GM18505 (cell line): ENCODE data around the gene LARP1B.
A peak's percentile ranks its signal among the peaks of the same experiment; 100 is the strongest.

ENCODE experiments used
- ATAC-seq: cut with Tn5 transposase; IDR thresholded peaks from one replicate; pipeline ENCODE4 v1.9.1; 2021; ENCODE audit not compliant: unreplicated experiment
- POLR2A ChIP-seq: IDR thresholded peaks from 4 replicates; pipeline ENCODE4 v1.6.1; 2011; ENCODE audit warnings: borderline replicate concordance; ENCODE audit not compliant: insufficient read depth, insufficient read length; ENCODE audit errors: extremely low read depth

Gene LARP1B

DNA sequence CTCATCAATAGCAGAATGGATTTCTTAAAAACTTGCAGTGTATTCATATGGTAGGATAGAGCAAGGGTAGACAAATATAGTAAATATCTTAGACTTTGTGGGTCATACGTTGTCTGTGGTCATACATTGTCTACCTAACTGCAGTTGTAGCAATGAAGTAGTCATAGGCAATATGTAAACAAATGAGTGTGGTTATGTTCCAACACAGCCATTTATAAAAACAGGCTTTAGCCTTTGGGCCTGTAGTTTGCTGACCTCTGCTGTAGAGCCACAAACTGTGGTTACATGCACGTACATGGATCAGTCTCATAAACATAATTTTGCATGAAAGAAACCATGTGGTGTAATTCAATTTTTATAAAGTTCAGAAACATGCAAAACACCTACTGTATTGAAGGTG lies 98.9 kb downstream of the LARP1B start:
- no peak for ATAC-seq

DNA sequence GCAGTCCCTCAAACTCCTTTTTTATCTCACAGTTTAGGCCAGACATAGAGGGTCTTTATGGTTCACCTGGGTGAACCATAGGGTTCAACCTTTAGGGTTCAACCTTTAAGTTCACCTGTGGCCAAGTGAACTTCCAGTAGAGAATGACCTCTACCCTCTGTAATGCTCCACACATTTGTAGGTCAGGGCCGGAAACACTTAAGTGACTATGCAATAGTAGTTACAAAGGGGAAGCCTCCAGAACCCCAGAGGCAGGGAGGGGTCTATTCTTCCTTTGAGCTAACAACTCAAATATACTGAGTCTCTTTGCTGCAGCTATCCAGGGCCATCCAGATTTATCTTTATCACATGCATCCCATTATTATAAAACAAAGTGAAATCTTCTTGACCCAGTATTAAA lies 100.0 kb downstream of the LARP1B start:
- no peak for ATAC-seq

More for the DNA sequence above, 98.9 kb downstream of the LARP1B start:
- TF ChIP-seq POLR2A = no peak

DNA sequence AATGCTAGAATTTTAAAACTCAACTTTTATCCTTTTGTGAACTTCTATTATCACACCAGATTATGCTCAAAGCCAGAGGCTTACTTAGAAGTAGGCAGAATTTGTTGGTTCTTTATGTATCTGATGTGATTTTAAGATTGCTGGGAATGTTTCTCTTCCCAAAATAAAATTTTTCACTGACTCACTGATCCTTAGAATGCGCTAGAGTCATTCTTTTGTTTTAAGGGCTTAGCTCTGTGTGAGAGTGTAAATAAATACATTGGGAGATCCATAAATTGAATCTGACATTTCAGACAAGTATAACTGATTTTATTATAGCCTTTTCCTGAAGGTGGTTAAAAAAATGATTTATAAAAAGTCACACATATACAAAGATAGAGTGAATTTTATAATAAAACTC lies 101.3 kb downstream of the LARP1B start:
- no peak for ATAC-seq
- no peak for TF ChIP-seq POLR2A

More for the DNA sequence above, 100.0 kb downstream of the LARP1B start:
- TF ChIP-seq POLR2A = no peak

DNA sequence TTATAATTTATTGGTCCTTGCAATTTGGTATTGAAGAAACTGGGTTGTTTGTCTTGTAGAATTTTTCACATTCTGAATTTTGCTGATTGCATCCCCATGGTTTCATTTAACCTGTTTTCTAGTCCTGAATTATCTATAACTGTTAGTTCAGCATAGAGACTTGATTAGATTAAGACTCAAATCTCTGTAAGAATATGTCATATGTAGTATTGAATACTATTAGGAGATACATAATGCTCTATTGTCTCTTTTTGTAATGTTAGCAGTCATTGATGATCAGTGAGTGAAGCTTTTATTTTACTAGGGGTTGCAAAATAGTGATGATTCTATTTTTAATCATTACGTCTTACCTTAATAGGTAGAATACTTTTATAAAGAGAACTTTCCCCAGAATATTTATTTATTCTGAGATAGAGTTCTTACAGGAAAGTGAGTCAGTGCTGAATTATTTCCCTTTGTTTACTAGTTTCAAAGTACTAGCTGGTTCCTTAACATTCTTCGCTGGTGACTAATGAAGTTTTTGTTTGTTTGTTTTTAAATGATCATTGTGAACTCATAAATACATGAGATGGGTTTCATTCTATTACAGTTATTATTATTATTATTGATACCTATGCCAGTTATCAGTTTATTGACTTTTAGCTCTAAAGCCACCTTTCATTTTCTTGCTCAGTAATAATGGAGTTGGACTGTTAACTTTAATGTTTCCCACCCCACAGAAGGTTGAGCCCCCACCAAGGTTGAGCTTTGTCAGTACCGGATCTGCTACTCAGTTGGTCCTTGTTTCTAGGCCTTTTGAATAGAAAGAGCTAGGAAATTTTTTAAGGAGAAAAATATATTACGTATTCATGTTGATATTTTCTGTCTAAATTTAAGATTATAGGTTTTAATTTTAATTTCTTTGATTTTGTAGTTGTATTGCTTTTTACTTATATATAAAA lies 102.3 kb downstream of the LARP1B start:
- no peak for TF ChIP-seq POLR2A

DNA sequence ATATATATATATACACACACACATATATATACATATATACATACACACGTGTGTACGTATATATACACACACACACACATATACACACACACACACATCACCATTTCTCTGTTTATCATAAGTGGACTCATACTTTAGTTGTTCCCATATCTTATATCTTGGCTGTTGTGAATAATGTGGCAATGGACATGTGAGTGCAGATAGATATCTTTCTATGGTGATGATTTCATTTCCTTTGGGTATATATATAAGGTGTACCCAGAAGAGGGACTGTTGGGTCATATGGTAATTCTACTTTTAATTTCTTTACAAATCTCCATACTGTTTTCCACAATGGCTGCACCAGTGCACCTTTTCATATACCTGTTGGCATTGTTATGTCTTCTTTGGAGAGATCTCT lies 105.9 kb downstream of the LARP1B start:
- TF ChIP-seq POLR2A = no peak
- ATAC-seq = no peak

More for the DNA sequence above, 102.3 kb downstream of the LARP1B start:
- ATAC-seq = no peak

DNA sequence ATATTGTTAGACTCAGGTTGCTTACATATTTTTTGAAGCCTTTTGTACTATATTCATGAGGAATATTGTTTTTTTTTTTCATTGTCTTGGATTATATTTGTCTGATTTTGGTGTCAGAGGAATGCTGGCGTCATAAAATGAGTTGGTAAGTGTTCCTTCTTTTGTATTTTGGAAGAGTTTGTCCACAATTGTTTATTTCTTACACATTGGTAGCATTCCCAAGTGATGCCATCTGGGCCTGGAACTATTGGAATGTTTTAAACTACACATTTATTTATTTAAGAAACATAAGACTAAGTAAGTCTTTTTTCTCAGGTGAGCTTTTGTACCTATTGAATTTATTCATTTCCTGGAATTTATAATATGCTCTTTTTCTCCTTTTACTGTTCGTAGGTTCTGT lies 107.6 kb downstream of the LARP1B start:
- TF ChIP-seq POLR2A = no peak
- ATAC-seq = no peak

DNA sequence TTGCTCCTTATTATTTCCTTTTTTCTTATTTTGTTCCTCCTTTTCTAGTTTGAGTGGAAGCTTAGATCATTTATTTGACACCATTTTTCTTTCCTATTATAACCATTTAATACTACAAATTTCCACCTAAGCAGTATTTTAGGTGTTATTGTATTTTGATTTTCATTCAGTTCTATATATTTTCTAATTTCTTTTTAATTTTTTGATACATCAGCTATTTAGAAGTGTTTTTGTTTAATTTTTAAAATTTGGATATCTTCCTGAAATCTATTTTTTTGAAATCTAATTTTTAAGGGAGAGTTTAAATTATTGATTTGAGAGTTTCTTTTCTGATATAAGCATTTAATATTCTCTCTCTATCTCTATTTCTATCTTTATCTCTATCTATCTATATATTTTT lies 108.1 kb downstream of the LARP1B start:
- no peak for TF ChIP-seq POLR2A
- no peak for ATAC-seq

DNA sequence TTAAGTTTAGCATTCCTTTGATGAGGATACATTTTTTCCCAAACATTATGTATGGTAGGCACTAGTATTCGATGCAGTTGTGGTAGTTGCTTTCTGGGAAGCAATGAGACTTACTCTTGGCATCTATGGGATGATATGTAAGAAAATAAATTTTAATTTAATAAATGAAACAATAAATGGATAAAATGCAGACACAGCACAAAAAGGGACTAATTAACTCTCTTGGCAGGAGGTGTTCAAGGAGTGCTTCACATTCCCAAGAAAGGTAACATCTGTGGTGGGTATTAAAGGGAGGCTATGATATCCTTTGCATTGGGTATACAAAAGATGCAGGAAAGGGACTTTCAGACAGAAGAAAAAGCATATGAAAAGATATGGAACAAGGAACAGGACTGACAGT lies 115.5 kb downstream of the LARP1B start:
- no peak for ATAC-seq
- no peak for TF ChIP-seq POLR2A

DNA sequence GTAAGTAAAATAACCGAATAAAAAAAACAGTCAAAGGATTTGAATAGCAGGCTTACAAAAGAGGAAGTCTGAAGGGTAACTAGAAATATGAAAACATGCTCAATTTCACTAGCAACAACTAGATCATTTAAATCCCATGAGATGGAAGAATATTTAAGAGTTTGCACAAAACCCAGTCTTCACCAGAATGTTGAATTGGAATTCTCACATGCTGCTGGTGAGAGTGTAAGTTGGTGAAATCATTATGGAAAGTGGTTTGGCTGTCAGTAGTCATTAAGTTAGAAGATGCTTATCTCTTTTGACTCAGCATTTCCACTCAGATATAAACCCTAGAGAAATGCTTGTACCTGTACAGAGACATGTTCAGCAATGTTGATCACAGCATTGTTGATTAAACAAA lies 116.4 kb downstream of the LARP1B start:
- TF ChIP-seq POLR2A = no peak
- peak; percentile 52 for ATAC-seq

DNA sequence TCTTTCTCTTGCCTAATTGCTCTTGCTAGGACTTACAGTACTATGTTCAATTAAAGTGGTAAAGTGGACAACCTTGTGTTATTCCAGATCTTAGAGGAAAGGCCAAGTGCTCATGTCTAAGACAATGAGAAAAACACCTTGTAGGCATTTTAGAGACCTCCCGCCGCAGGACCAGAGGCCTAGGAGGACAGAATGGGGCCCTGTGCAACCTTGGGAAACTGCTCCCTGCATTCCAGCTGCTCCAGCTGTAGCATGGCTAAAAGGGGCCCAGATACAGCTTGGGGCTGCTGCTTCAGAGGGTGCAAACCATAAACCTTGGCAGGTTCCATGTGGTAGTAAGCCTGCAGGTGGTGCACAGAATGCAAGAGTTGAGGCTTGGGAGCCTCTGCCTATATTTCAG lies 125.5 kb downstream of the LARP1B start:
- no peak for TF ChIP-seq POLR2A
- no peak for ATAC-seq

DNA sequence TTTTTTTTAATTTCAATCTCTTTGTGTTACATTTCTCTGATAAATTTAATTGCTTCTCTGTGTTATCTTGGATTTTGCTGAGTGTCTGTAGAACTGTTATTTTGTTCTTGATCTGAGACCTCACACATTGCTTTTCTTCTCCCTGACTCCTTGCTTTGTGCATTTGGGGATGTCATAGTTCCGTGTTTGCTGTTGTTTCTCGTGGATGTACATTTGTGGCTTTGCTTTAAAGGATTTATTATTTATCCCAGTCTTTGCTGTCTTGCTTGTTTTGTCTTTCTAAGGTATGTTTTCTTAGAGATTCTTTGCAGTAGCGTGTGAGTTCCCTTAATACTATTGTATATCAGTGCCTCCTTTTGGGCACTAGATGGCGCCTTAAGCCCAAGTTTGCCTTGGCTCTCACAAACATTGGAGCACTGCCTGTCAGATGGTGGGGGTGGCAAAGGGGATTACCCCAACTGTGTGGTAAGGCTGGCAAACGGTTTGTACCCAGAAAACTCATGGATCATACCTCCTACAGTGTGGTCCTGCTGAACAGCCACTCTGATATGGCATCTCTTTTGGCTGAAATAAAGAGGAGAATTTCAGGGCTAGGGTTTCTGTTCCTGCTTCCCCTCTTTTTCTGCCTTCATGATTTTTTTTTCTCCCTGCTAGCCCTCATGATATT lies 130.1 kb downstream of the LARP1B start:
- ATAC-seq = peak; percentile 99
- no peak for TF ChIP-seq POLR2A

DNA sequence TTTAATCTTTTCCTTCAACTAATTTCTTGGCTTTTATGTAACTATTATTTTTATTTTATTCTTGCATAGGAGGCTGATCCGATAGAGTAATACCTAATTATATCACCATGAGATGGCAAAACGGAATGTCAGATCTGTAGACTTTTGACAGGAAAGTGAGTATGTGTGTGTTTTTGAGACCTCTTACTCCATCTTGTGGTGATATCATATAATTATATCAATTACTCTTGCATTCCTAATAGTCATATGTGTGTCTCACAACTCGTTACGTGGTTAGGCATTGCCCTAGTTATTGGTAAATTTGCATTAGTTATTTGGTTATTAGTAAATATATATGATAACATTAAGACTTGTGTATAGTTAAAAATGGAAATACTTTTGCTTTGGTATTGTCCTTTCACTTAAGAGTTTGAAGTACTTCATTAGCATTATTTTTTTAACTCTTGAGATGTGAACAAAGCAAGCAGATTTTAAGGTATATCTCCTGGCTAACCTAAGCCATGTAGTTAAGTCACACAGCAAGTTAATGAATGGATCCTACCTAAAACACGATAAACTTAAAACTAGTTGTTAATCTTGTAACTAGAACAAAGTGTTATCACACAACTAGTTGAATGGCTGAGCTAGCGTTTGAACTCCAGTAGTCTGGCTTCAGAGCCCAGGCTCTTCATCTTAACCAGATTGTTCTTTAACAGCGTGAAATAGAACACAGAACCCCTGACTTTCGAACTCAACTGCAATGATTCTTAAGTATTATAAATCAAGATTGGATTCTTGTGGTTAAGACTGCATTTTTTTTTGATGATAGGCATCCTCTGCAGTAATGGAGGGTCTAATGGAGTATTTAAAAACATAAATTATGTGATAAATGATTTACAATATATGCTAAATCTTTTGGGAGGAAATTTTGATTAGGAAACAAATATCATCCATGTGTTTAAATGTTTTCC lies 159.4 kb downstream of the LARP1B start:
- ATAC-seq = peak; percentile 73
- TF ChIP-seq POLR2A = no peak

DNA sequence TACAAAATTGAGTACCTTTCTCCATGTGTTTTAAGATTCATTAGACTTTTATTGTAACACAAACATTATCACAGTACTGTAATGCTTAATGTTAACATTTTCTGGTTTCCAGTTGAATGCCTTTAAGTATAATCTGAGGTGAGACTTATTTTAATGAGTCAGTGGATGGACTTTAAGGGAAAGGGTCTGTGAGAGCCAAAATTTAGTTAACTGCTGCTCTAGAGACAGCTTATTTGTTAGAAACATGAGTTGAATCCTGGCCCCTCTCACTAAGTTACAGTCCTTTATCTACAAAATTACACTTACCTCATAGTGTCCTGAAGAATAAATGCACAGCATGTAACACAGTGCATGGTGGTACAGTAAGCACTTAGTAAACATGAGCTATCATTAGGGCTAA lies 160.5 kb downstream of the LARP1B start:
- TF ChIP-seq POLR2A = no peak
- ATAC-seq = no peak
